Stimulated activated naive CD8-positive, alpha-beta T cell treated with anti-CD3 and anti-CD28 coated beads, Interleukin-15, Interleukin-2, amounts not matched to agents 100 U/mL and 50 U/mL, for 24 hours (primary cell): Measurements from ENCODE around the gene JAKMIP2.

Experiments
- ATAC-seq: fragments of 150-1000 bp; cut with Tn5 transposase; one replicate; pipeline ENCODE4 v1.10.0; 2021
- DNase-seq: peaks from one replicate; pipeline ENCODE4 v3.0.0; 2021

Gene JAKMIP2

DNA sequence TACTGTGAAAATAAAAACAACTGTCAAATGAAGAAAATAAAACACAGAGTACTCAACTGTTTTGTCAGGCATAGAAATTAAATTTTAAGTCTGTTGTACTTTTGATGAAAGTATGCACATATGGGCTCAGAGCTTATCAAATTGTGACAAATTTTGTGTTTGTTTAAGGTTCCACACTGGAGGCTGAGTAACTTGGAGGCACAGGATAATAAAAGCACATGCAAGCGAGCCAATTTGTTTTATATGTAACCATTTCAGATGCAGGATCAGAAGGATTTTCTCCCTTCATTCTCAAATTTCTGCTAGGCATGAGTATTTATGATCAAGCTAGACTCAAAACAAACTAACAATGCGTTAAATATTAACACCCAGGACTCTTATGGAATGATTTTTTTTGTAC lies 87.8 kb downstream of the JAKMIP2 start:
- ATAC-seq = no peak
- no peak for DNase-seq

DNA sequence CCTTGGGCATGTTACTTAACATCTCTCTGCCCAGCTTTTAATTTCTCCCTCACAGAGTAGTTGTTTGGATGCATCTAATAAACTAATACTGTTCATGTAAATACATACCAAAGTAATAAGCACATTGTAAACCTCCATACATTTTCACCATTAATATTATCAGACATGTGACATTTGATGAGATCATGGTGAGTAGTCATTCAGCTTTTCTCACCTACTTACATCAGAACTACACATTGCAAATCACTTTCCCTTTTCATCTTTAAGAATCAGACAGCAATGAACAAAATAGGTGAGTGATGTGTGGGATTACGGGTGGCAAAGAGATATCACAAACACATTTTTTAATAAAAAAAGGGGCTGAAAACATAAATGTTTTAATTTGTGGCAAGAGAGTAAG lies 89.3 kb downstream of the JAKMIP2 start:
- DNase-seq = no peak
- ATAC-seq = no peak

DNA sequence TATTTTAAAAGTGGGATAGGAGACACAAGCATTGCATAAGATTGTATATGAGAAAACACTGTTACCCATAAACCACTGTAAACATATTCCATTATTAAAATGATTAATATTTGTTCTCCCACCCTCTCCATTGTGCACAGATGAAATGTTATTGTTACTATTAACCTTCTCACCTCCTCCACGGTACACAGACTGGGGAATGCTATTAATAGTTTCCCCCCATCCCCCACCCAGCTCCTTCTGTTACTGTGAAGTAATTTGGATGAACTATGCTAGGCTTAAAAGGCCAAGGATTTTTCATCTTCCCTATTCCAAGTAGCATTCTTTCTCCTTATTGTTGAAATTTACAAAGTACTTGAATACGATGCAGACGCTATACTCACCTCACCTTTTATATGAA lies 91.4 kb downstream of the JAKMIP2 start:
- no peak for ATAC-seq
- DNase-seq = no peak

DNA sequence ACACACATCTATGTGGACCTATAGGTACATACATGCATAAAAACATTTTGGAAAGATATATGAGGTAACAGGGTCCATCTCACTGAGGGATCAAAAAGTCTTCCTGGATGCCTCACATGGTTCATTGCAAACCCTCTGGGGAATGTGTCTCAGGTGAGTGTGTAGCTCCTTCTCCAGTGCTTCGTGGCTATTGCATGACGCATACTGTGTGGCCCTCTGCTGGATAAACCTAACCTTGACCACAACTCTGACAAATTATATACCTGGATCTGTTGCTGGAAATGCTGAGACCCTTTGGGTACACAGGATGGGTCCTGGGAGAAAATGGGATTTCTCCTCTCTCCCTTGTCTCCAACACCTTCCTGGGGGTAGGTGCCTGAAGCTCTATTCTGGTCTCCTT lies 91.9 kb downstream of the JAKMIP2 start:
- ATAC-seq (no peak), DNase-seq (no peak)

DNA sequence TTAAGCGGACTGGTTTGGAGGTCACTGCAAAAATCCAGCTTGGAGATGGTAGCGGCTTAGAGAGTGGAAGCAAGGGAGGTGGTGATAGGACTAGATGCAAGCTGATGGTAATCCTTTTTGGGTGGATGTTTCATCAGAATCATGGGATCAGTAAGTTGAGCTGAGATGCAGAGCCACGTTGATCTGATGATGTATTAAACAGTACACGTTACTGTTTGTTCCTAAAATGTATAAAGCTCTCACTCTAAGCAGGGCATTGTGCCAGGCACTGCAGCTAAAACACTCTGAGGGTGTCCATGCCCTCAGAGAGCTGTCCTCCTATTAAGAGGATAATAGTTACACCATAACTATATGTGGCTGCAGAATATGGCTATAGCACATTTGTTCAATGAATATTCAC lies 93.1 kb downstream of the JAKMIP2 start:
- DNase-seq = no peak
- no peak for ATAC-seq

DNA sequence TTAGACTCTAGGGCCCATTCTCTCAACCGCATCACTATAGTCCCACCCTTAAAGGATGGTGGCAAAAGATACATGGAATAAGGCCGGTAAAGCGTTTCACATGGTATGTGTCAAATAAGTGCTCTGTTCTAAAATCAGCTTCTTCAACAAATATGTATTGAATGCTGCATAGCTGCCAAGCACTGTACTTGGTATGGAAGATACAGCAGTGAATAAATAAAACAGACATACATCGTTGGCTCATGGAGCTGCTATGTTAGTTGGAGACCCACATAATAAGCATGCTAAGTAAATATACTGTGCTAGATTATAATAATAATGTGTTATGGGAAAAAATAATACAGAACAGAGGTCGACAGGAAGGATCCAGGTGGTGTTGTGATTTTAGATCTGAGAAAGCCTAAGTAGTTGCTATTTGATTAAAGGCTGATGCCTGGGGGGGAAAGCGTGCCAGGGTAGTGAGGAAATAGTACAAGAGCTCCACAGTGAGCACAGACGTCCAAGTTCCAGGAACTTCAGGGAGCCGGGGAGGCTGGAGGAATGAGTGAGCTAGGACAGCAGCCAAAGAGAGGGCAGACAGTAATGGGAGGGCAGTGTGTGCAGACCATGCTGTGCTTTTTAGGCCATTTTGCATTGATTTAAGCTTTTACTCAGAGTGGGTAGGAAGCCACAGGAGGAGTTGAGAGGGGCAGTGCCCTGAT lies 93.7 kb downstream of the JAKMIP2 start:
- DNase-seq = no peak
- no peak for ATAC-seq

DNA sequence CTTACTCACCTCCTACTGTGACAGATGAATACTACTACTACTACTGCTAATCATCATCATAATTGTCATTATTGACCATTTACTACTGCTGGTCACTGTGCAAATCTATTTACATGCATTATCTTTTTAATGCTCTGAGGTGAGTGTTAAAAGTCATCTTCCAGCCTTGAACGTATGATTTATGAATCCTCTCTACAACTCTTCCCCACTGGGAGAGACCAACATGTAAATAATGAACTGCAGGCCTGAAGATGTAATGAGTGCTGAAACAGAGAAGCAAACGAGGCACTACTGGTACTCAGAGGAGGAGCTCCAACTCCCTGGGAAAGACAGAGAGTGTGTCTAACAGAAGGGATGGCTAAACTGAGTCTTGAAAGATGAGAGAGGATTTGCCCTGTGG lies 95.4 kb downstream of the JAKMIP2 start:
- no peak for DNase-seq
- ATAC-seq = no peak

DNA sequence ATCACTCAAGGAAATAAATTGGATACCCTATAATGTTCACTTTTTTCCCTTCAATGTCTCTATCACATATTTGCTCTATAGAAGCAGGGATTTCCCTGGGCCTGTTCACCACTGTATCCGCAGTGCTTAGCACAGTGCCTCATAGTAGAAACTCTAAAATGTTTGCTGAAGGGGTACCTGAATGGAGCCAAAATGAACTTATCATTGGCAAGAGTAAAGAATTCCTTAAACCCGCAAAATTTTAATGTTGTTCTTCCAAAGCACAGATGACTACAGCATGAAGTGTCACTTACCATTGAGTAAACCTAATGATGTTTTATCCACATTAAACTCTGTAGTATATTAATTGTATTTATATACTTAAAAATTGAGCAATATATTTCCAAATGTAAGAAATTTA lies 96.1 kb downstream of the JAKMIP2 start:
- DNase-seq (no peak), ATAC-seq (no peak)

DNA sequence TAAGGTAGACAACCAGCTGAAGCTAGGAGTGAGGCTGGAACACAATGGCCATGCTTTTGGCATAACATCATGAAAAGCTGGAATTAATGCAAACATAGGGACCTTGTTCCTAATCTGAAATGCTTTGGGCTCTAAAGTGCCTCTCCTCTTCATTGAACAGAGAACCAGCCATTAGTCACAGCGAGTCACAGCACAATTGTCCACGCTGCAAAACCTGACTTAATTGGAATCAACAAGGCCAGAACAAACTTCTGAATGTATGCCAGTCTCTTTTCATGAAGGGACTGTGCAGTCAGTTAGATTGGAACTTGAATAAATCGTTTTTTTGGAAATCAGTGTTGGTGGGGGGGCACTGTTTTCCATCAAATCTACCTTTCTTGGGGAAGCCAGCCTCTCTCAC lies 96.5 kb downstream of the JAKMIP2 start:
- DNase-seq = no peak
- no peak for ATAC-seq

DNA sequence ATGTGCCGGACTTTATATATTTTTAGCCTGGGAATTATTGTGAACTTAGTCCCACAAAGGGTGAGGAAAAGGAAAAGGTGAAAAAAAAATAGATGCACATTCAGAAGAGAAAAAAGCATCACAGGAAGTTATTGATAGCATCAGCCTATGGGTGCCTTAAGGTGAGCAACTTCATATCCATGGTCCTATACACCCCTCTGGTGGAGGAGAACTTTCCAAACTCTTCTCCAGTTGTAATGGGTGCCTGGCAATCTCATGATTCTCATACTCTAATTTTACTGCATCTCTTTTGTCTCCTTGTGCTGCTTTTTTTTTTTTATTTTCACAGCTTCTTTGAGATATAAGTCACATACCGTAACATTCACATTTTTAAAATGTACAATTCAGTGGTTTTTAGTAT lies 107.4 kb downstream of the JAKMIP2 start:
- no peak for ATAC-seq
- DNase-seq = no peak

DNA sequence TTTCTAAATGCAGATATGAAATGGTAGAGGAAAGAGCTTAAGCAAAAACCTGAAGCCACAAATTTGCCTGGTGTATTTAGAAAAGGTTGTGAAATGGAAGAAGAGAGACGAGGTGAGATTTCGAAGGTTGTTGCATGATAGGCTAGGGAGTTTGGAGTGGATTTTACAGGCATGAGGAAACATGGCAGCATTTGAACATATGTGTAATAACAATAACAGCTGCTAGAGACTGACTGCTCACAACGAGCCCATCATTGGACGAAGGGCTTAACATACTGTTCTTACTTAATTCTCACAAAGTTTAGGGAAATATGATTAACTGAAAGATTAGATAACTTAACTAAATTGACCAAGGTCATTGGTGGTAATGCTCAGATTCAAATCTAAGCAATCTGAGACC lies 108.1 kb downstream of the JAKMIP2 start:
- ATAC-seq (no peak), DNase-seq (no peak)

DNA sequence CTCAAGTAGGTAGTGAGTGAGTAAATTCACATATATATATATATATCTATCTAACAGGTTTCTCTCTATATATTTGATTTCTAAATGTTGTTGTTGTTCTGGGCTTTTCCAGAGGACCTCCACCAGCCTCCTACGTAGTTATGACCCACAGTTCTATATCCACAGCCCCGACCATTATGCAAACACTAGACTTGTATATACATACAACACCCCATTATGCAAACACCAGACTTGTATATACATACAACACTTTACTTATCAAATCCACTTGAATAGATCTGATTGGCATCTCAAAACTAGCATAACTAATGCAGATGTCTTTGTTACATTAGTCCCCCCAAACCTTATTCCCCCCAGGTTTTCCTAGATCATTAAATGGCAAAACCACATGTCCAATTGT lies 108.7 kb downstream of the JAKMIP2 start:
- DNase-seq (no peak), ATAC-seq (no peak)

DNA sequence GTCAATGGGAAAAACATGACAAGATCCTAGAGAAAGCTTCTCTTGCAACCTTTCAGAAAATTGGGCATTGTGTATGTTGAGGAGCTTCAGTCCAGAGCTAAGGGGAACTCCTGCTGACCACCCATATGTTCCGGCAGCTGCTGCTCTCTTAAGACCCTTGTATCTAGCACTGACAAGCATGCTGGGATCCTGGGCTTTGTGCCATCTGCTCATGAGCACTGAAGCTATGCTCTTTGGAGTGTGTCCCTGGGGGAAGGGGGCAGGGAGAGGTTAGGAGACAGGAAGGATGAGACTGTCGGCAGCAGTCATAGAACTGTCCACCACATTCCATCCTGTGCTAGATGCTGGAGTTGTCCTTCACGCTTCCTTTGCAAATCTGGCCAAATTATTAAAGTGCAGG lies 109.3 kb downstream of the JAKMIP2 start:
- DNase-seq = no peak
- ATAC-seq = no peak

DNA sequence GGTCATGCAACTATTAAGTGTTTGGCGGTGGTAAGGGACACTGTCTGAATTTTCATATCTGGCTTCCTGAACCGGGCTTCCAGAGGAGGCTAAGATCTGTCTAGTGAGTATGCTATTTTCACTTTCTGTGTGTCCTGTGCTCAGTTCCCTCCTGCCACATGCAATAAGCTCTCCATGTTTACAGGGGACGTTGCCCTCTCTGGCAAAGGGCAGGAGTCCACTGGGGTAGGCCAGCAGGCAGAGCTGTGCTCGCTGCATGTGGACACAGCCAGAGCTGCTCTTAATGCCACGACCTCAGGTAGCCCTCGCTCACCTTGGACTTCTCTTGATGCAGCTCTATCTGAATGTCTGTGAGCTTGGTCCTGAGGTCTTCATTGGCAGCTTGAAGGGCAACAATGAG lies 111.2 kb downstream of the JAKMIP2 start:
- ATAC-seq (no peak), DNase-seq (no peak)

DNA sequence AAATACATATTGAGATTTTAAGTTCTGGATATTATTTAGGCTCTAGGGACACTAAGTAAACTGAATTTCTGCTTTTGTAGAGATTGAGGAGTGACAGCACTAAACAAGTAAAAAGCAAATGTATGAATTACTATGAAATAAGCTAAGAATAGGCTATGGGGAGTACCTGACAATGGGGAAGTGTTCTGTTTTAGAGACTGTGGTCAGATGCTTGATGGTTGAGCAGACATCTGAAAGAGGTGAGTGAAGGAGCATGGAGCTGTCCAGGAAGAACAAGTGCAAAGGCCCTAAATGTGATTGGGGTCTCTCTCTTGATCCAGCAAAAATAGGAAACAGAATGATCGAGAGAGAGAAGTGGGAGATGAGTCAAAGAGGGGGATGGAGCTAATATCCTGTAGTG lies 111.7 kb downstream of the JAKMIP2 start:
- DNase-seq = no peak
- no peak for ATAC-seq

DNA sequence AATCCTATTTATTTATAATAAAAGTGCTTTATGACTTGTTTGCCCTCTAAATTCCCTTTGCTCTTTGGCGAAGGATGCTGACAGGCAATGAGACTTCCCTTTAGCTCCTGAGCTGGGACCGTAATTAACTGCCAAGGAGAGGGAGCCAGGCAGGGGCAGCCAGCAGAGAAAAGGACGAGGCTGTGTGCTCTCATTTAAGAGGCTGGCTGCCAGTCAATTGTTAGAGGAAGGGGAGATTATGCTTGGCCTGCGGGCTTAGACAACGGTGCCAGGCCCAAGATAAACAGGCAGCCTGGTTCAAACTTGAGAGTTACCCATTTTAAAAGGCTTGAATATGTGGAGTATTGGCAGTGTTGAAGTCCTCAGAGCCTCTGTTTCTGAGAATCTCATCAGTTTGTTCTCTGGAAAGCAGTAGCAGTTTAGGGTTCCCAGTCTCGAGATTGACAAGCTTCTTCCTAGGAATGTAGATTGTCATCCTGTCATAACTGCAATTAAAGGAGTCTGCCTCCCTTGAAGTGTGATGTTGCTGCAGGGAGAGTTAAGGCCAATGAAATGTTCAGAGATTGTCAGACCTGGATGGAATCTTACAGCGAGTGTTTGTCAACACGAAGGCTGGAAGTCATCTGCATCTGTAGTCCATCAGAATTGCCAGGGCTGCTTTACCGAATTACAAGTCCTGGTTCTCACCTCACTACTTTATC lies 113.2 kb downstream of the JAKMIP2 start:
- ATAC-seq = no peak

DNA sequence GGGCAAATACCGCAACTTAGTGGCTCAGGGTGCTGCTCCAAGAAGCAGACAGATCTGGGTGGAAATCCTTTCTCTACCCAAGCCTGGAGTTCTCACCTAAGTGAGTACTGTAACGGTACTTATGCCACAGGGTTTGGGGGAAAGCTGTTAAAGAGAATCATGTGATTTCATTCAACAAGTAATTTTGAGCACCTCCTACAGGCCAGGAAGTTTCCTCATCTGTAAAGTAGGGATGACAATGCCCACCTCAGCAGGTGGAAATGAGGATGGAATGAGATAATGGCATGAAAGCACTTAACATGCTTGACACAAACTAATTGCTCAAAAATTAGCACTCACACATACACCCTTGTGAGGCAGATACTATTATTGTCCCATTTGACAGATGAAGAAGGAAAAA lies 114.1 kb downstream of the JAKMIP2 start:
- DNase-seq = no peak

More for the DNA sequence above, 113.2 kb downstream of the JAKMIP2 start:
- DNase-seq = no peak

DNA sequence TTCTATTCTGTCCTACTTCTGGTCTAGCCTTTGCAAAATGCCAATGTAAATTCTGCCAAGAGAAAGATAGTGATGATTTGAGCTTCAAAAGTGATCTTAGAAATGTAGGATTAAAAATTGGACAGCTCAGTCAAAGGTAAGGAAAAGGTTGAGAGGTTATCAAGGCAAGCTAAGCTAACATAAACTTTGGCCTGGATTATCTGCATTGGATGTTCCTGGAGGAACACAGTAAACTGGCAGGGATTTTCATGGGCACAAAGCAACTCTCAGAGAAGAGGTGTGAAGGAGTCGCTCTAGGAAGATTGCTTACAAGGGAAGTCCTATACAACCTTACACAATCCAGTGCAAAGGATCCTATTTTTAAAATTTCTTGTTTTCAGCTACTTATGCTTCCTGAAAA lies 115.2 kb downstream of the JAKMIP2 start:
- no peak for ATAC-seq

More for the DNA sequence above, 114.1 kb downstream of the JAKMIP2 start:
- no peak for ATAC-seq

DNA sequence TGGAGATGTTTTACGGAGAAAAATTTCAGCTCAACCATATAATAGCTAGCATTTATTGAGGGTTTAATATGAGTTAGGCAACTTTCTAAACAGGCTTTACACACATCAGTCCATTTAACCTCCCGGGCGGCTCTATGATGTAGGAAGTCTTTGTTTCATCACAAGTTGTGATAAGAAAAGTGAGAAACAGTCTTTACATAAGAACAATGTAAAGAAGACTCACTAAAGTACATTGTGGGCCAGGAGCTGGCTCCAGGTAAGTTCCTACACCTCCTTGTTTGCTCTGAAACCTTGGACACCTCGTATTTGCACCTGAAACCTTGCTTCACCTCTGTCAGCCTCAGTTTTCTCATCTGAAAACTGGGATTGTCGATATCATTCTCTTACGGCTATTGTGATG lies 116.1 kb downstream of the JAKMIP2 start:
- DNase-seq (no peak), ATAC-seq (no peak)

More for the DNA sequence above, 115.2 kb downstream of the JAKMIP2 start:
- no peak for DNase-seq

DNA sequence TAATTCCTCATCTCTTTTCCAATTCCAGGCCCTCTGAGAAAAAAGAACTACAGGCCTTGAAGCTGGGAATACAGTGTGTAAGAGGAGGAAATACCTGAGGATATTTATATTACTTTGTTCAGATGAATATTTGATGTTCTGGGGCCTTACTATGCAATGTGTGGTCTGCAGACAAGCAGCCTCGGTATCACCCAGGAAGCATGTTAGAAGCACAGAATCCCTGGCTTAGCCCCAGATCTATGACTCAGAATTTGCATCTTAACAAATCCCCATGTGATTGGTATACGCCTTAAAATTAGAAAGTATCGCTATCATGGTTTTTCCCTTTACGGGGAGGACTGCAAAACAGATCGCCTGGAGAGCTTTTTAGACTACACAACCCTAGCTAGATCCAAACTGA lies 121.0 kb downstream of the JAKMIP2 start:
- no peak for DNase-seq

DNA sequence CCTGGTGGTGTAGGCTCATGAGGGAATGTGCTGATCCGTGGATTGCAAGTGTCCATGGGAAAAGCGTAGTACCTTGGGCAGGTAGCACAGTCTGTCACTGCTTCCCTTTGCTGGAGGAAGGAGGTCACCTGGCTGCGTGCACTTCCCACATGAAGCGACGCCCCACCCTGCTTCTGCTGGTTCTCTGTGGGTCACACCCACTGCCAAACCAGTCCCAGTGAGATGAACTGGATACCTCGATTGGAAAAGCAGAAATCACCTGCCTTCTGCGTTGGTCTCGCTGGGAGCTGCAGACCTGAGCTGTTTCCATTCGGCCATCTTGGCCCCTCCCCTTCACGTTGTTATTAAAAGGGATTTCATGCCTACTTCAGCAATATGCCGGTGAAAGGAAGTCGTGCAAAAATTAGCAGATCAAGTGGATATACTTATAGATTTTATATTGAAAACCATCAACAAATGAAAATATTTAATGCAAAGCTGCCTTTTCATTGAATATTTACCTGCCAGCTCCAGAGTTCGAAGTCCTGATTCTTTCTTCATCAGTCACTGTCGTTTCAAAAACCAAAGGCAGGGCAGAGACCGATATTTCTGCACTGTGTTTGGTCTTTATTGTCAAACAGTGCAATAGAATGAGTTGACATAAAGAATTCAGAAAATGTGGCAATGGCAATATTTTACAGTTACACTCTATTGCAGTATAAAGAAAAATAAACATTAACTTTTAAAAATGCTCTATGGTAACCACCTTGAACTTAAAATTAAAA lies 123.2 kb downstream of the JAKMIP2 start:
- DNase-seq (no peak), ATAC-seq (no peak)

More for the DNA sequence above, 121.0 kb downstream of the JAKMIP2 start:
- no peak for ATAC-seq

DNA sequence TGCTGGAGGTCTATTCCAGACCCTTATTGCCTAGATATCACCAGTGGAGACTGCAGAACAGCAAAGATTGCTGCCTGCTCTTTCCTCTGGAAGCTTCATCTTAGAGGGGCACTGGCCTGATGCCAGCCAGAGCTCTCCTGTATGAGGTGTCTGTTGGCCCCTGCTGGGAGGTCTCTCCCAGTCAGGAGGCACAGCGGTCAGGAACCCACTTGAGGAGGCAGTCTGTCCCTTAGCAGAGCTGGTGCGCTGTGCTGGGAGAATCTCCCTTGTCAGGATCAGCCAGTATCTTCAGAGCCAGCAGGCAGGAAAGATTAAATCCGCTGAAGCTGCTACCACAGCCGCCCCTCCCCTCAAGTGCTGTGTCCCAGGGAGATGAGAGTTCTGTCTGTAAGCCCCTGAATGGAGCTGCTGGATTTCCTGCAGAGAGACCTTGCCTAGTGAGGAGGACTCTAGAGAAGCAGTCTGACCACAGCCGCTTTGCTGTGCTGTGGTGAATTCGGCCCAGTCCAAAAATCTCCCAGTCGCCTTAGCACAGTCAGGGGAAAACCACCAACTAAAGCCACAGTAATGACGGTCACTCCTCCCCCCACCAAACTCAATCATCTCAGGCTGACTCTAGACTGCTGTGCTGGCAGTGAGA lies 124.1 kb downstream of the JAKMIP2 start:
- ATAC-seq (no peak), DNase-seq (no peak)

DNA sequence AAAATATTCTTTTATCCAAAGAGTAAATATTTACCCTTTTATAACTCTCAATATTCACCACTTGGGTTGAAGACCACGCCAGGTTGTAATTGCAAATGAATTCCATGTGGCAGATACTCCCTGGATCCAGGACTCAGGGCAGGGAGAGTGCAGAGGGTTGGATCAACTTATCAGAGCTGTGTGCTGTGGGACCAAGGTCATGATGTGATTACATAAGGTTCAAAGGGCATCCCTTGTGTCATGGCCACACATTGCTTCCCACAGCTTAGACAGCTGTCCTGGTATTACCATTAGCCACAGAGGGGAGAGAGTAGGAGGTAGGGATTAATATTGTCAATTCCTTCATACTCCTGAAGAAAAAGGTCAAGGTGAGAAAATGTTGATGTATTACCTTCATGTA lies 133.9 kb downstream of the JAKMIP2 start:
- no peak for DNase-seq
- no peak for ATAC-seq
